Gastroesophageal sphincter (tissue), 4 donors: ENCODE results near the gene RYR2. TPM values are rescaled to one million over a fixed set of nuclear protein-coding genes. Genes with fewer than 3 reads are reported as not detected.
"Not testable (repeated sequence)": the region's sequence is repeated elsewhere in the genome, so short reads cannot be mapped to it uniquely, and the experiment has no call there.

Source experiments
- ATAC-seq: fragments of 150-250 bp; one replicate; pipeline ENCODE4 v1.9.1; 2016; ENCODE audit warnings: mild to moderate bottlenecking, moderate library complexity
- H3K27ac ChIP-seq, 4 donors: fragments of 200-600 bp; sonication (generic) in 3 of 4; 1 replicate in 3 of 4; 2 replicates in 1 of 4; pipeline ENCODE4 v1.5.1; 2016 to 2019
- H3K27me3 ChIP-seq: fragments of 200-600 bp; sonication (generic); one replicate; pipeline ENCODE4 v1.5.1; 2019
- H3K36me3 ChIP-seq, 2 donors: fragments of 200-600 bp; sonication (generic); one replicate each; pipeline ENCODE4 v1.5.1; 2019; ENCODE audit warnings: control low read depth in 1 of 2
- H3K4me1 ChIP-seq, 3 donors: fragments of 200-600 bp; sonication (generic); 1 replicate in 2 of 3; 2 replicates in 1 of 3; pipeline ENCODE4 v1.5.1; 2016 to 2019; ENCODE audit warnings: control low read depth in 2 of 3
- H3K4me3 ChIP-seq, 2 donors: fragments of 200-600 bp; sonication (generic); one replicate each; pipeline ENCODE4 v1.5.1; 2019; ENCODE audit warnings: mild to moderate bottlenecking in 1 of 2, moderate library complexity in 1 of 2
- H3K9me3 ChIP-seq, 3 donors: fragments of 200-600 bp; sonication (generic); one replicate each; pipeline ENCODE4 v1.5.1; 2017 to 2019; ENCODE audit warnings: control low read depth in 2 of 3
- CTCF ChIP-seq, 4 experiments: fragments of 200-600 bp in 2 of 4; fragments of 450-650 bp in 2 of 4; sonication (generic) in 1 of 4; IDR thresholded peaks; one replicate each; pipeline ENCODE4 v1.5.1; 2017 to 2019; ENCODE audit warnings: antibody characterized with exemption in 4 of 4, mild to moderate bottlenecking in 2 of 4, moderate library complexity in 2 of 4
- EP300 ChIP-seq: sonication (generic); formaldehyde crosslinking; IDR thresholded peaks from one replicate; pipeline ENCODE4 v1.6.1; 2017; ENCODE audit warnings: antibody characterized with exemption, mild to moderate bottlenecking
- POLR2A ChIP-seq, 2 donors: fragments of 450-650 bp; IDR thresholded peaks; one replicate each; pipeline ENCODE4 v1.6.1; 2017; ENCODE audit warnings: antibody characterized with exemption in 2 of 2, mild to moderate bottlenecking in 2 of 2, moderate library complexity in 1 of 2
- POLR2AphosphoS5 ChIP-seq: sonication (generic); formaldehyde crosslinking; IDR thresholded peaks from one replicate; pipeline ENCODE4 v1.6.1; 2017; ENCODE audit warnings: antibody characterized with exemption
- WGBS, 2 donors: methylation state at CpG; one replicate each; pipeline ENCODE4 v1.1.5; 2018; ENCODE audit warnings: low coverage in 1 of 2; 5-methylcytosine and 5-hydroxymethylcytosine counted together
- total RNA-seq, 4 donors: library from RNA; depleted of rRNA; stranded (reverse); fragments of >200 nt; gene quantifications; one replicate each; pipeline ENCODE4 v1.1.0, GENCODE V29; 2016

The RYR2 gene
- total RNA-seq, 4 donors from 2014 or later = 27.4 to 78.8 (median 42.7) TPM

- WGBS, 2 donors = 37 to 76% methylated on average over 2 to 3 of the region's 3 CpGs
- Histone ChIP-seq H3K4me1 (no peaks in the 10 kb centered on the region), H3K27me3 (no peaks in the 10 kb centered on the region), H3K27ac (no peak overlapping the region), H3K4me3 (no peak overlapping the region), H3K36me3 (no peaks in the 10 kb centered on the region), H3K9me3 (peaks cover 0 to 7% (median 0%) of the 10 kb centered on the region in 3 donors)
- no peak for TF ChIP-seq POLR2AphosphoS5
- no peak for TF ChIP-seq POLR2A (IDR thresholded peaks at IDR 0.05)
- no peak for TF ChIP-seq EP300
- no peak for ATAC-seq
These were observed 796.3 kb downstream of the RYR2 start for GRCh38 chr1:237838320-237838719.

- Histone ChIP-seq H3K27me3 (no peaks in the 10 kb centered on the region), H3K9me3 (peaks cover 0 to 13% (median 0%) of the 10 kb centered on the region in 3 donors), H3K4me3 (no peak overlapping the region), H3K27ac (no peak overlapping the region), H3K4me1 (no peaks in the 10 kb centered on the region), H3K36me3 (no peaks in the 10 kb centered on the region)
- no peak for ATAC-seq
- TF ChIP-seq POLR2AphosphoS5 (no peak), CTCF (IDR thresholded peaks at IDR 0.05) (no peak), POLR2A (IDR thresholded peaks at IDR 0.05) (no peak), EP300 (no peak)
- WGBS, 2 donors = no CpG with 5 or more reads among the region's 6 CpGs
These were observed 797.0 kb downstream of the RYR2 start for GRCh38 chr1:237838904-237839534.

- no peak overlapping the region for H3K27ac ChIP-seq
- no peak for ATAC-seq
- peaks cover 0 to 13% (median 0%) of the 10 kb centered on the region in 3 donors for H3K9me3 ChIP-seq
- H3K4me3 ChIP-seq = no peak overlapping the region
- no peak for TF ChIP-seq EP300
- no peak for TF ChIP-seq POLR2AphosphoS5
- TF ChIP-seq CTCF (IDR thresholded peaks at IDR 0.05) = no peak
- TF ChIP-seq POLR2A (IDR thresholded peaks at IDR 0.05) = no peak
- no peaks in the 10 kb centered on the region for H3K27me3 ChIP-seq
- H3K4me1 ChIP-seq = no peaks in the 10 kb centered on the region
- 48 to 88% methylated on average over 3 of the region's 3 CpGs for WGBS, 2 donors
- H3K36me3 ChIP-seq = no peaks in the 10 kb centered on the region
These were observed 799.5 kb downstream of the RYR2 start for GRCh38 chr1:237841485-237841884.

DNA sequence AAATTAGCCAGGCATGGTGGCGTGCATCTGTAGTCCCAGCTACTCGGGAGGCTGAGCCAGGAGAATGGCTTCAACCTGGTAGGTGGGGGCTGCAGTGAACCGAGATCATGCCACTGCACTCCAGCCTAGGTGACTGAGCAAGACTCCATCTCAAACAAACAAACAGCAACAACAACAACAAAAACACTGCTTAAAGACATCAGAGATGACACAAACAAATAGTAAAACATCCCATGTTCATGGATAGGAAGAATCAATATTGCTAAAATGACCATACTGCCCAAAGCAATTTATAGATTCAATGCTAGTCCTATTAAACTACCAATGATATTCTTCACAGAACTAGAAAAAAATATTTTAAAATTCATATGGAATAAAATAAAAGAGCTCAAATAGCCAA, 801.5 kb downstream of the RYR2 start:
- H3K9me3 ChIP-seq = peaks cover 0 to 13% (median 0%) of the 10 kb centered on the region in 3 donors
- H3K36me3 ChIP-seq, H3K4me1 ChIP-seq, H3K27me3 ChIP-seq, ATAC-seq, H3K27ac ChIP-seq, H3K4me3 ChIP-seq: not testable (repeated sequence)
- WGBS, 2 donors = 92% methylated on average over 2 of the region's 3 CpGs; no CpG with 5 or more reads in 1 of the 2 donors

- Histone ChIP-seq H3K36me3 (no peaks in the 10 kb centered on the region), H3K27me3 (no peaks in the 10 kb centered on the region), H3K27ac (no peak overlapping the region), H3K4me3 (no peak overlapping the region), H3K4me1 (no peaks in the 10 kb centered on the region), H3K9me3 (no peaks in the 10 kb centered on the region)
- peak; percentile 17 to 56 (median 47) for TF ChIP-seq CTCF (IDR thresholded peaks at IDR 0.05)
- TF ChIP-seq POLR2AphosphoS5 = no peak
- WGBS, 2 donors = 2 to 12% methylated on average over 4 to 6 of the region's 6 CpGs
- no peak for ATAC-seq
These were observed 809.3 kb downstream of the RYR2 start for GRCh38 chr1:237851210-237851845.

DNA sequence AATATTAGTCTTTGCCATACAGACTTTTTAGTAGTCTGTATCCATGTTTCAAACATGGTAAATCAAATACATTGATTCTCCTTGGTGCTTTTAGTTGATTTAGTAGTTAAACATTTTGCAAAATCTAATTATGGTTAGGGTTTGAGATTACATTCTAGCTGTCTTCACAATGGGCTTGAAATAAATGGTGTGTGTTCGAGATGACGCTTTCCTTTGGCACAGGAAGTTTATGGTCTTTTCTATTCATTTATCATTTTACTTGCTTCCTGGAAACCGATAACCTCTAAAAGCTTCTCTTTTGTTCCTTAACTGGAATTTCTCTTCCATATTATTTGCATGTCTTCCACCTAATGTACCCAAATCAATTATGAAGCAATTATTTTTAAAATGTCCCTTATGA, 810.4 kb downstream of the RYR2 start:
- Histone ChIP-seq H3K27ac (no peak overlapping the region), H3K4me3 (no peak overlapping the region), H3K27me3 (no peaks in the 10 kb centered on the region), H3K9me3 (no peaks in the 10 kb centered on the region), H3K36me3 (no peaks in the 10 kb centered on the region), H3K4me1 (no peaks in the 10 kb centered on the region)
- no peak for ATAC-seq
- WGBS, 2 donors = 35 to 73% methylated on average over 3 of the region's 3 CpGs
- TF ChIP-seq CTCF (IDR thresholded peaks at IDR 0.05) (no peak), POLR2AphosphoS5 (no peak), POLR2A (IDR thresholded peaks at IDR 0.05) (no peak), EP300 (no peak)
